Upper lobe of right lung (tissue), 1 donor: ENCODE measurements around the gene ALDH4A1. TPM values are rescaled to one million over a fixed set of nuclear protein-coding genes. Genes with fewer than 3 reads are reported as not detected.

Experiments used
- ATAC-seq: fragments of 200-7000 bp; cut with Tn5 transposase; one replicate; pipeline ENCODE4 v1.9.1; 2020; ENCODE audit warnings: mild to moderate bottlenecking, moderate library complexity
- DNase-seq: peaks from one replicate; pipeline ENCODE4 v3.0.0-alpha.2; 2020
- H3K27ac ChIP-seq: fragments of 200-600 bp; one replicate; pipeline ENCODE4 v1.8.0; 2022
- H3K27me3 ChIP-seq: fragments of 200-600 bp; one replicate; pipeline ENCODE4 v1.8.0; 2022; ENCODE audit warnings: mild to moderate bottlenecking
- H3K36me3 ChIP-seq: fragments of 200-600 bp; one replicate; pipeline ENCODE4 v1.8.0; 2022
- H3K4me1 ChIP-seq: fragments of 200-600 bp; one replicate; pipeline ENCODE4 v1.8.0; 2022
- H3K4me3 ChIP-seq: fragments of 200-600 bp; one replicate; pipeline ENCODE4 v1.8.0; 2022; ENCODE audit warnings: mild to moderate bottlenecking
- H3K9me3 ChIP-seq: fragments of 200-600 bp; one replicate; pipeline ENCODE4 v1.8.0; 2022
- CTCF ChIP-seq: fragments of 200-600 bp; IDR thresholded peaks from one replicate; pipeline ENCODE4 v1.8.0; 2022; ENCODE audit warnings: antibody characterized with exemption
- intact Hi-C: fragments of 100-400 bp; cut with DNase I; formaldehyde crosslinking; loops from one replicate; pipeline ENCODE4 v1.11.0; 2022
- total RNA-seq: library from RNA; stranded (reverse); fragmentation: NEBNext Ultra II Directional; extraction: Animal tissue kit (Norgen Biotek cat#: 25700); gene quantifications from one replicate; pipeline ENCODE4 v1.2.1, GENCODE V29; 2021
- donor health status: DM: no; HTN: yes; CAD: no; lungs with severe emphysema.

ALDH4A1 gene
- total RNA-seq, 1 donor from 2014 or later = 11.8 TPM

GRCh38 chr1:18903291-18903756, 969 bp upstream of the ALDH4A1 start:
- no peak for TF ChIP-seq CTCF
- no peaks in the 10 kb centered on the region for H3K27me3 ChIP-seq
- peaks cover 36% of the 10 kb centered on the region for H3K4me1 ChIP-seq
- no peaks in the 10 kb centered on the region for H3K9me3 ChIP-seq
- ATAC-seq (no peak), DNase-seq (no peak)
- intact Hi-C loops = loop anchor here (10.0 kb wide), 1 partner anchor 181 kb away; no protein-coding TSS in a partner anchor
- H3K4me3 ChIP-seq = peak overlapping the region; percentile 87
- H3K27ac ChIP-seq = peak overlapping the region; percentile 98
- H3K36me3 ChIP-seq = peaks cover 1% of the 10 kb centered on the region

- TF ChIP-seq CTCF = no peak
- ATAC-seq (no peak), DNase-seq (no peak)
- Histone ChIP-seq H3K9me3 (no peaks in the 10 kb centered on the region), H3K27ac (peak overlapping the region; percentile 98), H3K27me3 (no peaks in the 10 kb centered on the region), H3K4me3 (peak overlapping the region; percentile 87), H3K4me1 (peaks cover 23% of the 10 kb centered on the region), H3K36me3 (no peaks in the 10 kb centered on the region)
- intact Hi-C loops = loop anchor here (10.0 kb wide), 1 partner anchor 183 kb away; no protein-coding TSS in a partner anchor
These were observed 318 bp downstream of the ALDH4A1 start for GRCh38 chr1:18901952-18902522.

GRCh38 chr1:18901147-18901951, 1.0 kb downstream of the ALDH4A1 start:
- no peak for TF ChIP-seq CTCF
- Histone ChIP-seq H3K9me3 (no peaks in the 10 kb centered on the region), H3K4me1 (peaks cover 16% of the 10 kb centered on the region), H3K27ac (no peak overlapping the region), H3K27me3 (no peaks in the 10 kb centered on the region), H3K36me3 (no peaks in the 10 kb centered on the region), H3K4me3 (peak overlapping the region; percentile 87)
- intact Hi-C loops = loop anchor here (10.0 kb wide), 1 partner anchor 183 kb away; no protein-coding TSS in a partner anchor
- DNase-seq = no peak
- no peak for ATAC-seq

GRCh38 chr1:18900303-18900841, 2.0 kb downstream of the ALDH4A1 start:
- H3K4me3 ChIP-seq = no peak overlapping the region
- no peaks in the 10 kb centered on the region for H3K9me3 ChIP-seq
- no peaks in the 10 kb centered on the region for H3K27me3 ChIP-seq
- peaks cover 16% of the 10 kb centered on the region for H3K4me1 ChIP-seq
- H3K36me3 ChIP-seq = no peaks in the 10 kb centered on the region
- no peak for DNase-seq
- TF ChIP-seq CTCF = no peak
- intact Hi-C loops = loop anchor here (10.0 kb wide), 1 partner anchor 184 kb away; no protein-coding TSS in a partner anchor
- ATAC-seq = no peak
- H3K27ac ChIP-seq = no peak overlapping the region

GRCh38 chr1:18899363-18900049, 2.8 kb downstream of the ALDH4A1 start:
- H3K36me3 ChIP-seq = no peaks in the 10 kb centered on the region
- intact Hi-C loops = loop anchor here (10.0 kb wide), 1 partner anchor 185 kb away; no protein-coding TSS in a partner anchor
- H3K4me1 ChIP-seq = peaks cover 16% of the 10 kb centered on the region
- H3K9me3 ChIP-seq = no peaks in the 10 kb centered on the region
- no peak for TF ChIP-seq CTCF
- no peaks in the 10 kb centered on the region for H3K27me3 ChIP-seq
- no peak overlapping the region for H3K4me3 ChIP-seq
- H3K27ac ChIP-seq = no peak overlapping the region
- ATAC-seq (no peak), DNase-seq (no peak)
